ENCODE measurements around the gene SERINC2. TPM values are rescaled to one million over a fixed set of nuclear protein-coding genes. Genes with fewer than 3 reads are reported as not detected.

SERINC2 gene
- polyA plus RNA-seq, 1 donor (not counting 4 experiments of a cell fraction or from before 2014, with no cell fraction given), result 171 TPM

DNA sequence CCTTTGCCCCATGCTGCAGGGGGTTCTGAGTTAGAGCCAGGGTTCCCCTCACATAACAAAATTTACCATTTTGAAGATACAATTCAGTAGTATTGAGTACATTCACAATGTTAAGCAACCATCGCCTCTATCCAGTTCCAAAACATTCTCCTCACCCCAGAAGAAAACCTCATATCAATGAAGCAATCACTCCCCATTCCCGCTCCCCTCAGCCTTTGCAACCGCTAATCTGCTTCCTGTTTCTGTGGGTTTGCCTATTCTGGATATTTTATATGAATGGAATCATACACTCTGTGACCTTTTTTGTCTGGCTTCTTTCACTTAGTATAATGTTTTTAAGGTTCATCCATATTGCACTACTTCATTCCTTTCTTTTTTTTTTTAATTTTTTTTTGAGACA lies 32.9 kb downstream of the SERINC2 start:
- FAIRE-seq, result no peak
- Histone ChIP-seq H3K27ac (ENCODE audit: control insufficient read depth, insufficient read depth, low read length) (no peak overlapping the region), H3K4me3 (ENCODE audit: control insufficient read depth in 2 of 3, extremely low read depth in 1 of 3, insufficient read depth in 2 of 3, low read depth in 1 of 3, low read length in 3 of 3) (no peak overlapping the region), H3K9me3 (ENCODE audit: control insufficient read depth, low read depth, low read length) (no peaks in the 10 kb centered on the region), H3K4me1 (ENCODE audit: control insufficient read depth, extremely low read depth, insufficient read depth, low read length) (no peaks in the 10 kb centered on the region), H2AFZ (ENCODE audit: control insufficient read depth, low read length) (no peak overlapping the region), H3K4me2 (ENCODE audit: control insufficient read depth, extremely low read depth, insufficient read depth, low read depth, low read length) (no peak overlapping the region), H3K79me2 (ENCODE audit: control insufficient read depth, insufficient read depth, low read length) (no peaks in the 10 kb centered on the region), H3K9ac (ENCODE audit: control insufficient read depth, extremely low read depth, insufficient read depth, low read length) (no peak overlapping the region), H3K9me1 (ENCODE audit: control insufficient read depth, extremely low read depth, insufficient read depth, low read length) (no peaks in the 10 kb centered on the region), H3K36me3 (ENCODE audit: control insufficient read depth in 2 of 2, extremely low read depth in 1 of 2, insufficient read depth in 2 of 2, low read length in 2 of 2) (no peaks in the 10 kb centered on the region), H4K20me1 (ENCODE audit: control insufficient read depth, extremely low read depth, insufficient read depth, low read length) (no peaks in the 10 kb centered on the region), H3K27me3 (ENCODE audit: control insufficient read depth, extremely low read depth, insufficient read depth, low read length) (no peaks in the 10 kb centered on the region)
- TF ChIP-seq CTCF (optimal IDR thresholded peaks at IDR 0.05 in 1 of 3, IDR thresholded peaks at IDR 0.05 in 1 of 3, conservative IDR thresholded peaks at IDR 0.05 in 1 of 3; ENCODE audit: extremely low read depth in 1 of 3, insufficient read depth in 2 of 3, low read length in 3 of 3) (no peak), EZH2 (IDR thresholded peaks at IDR 0.05; ENCODE audit: low read length) (no peak)
- DNase-seq (ENCODE audit: low read depth, low spot score), result no peak
- dilution Hi-C loops (cut with MboI; ENCODE audit: extremely low pct_ligation_motif_present, low sequenced_read_pairs), result no loop called here

GRCh38 chr1:31447210-31447609 lies 34.2 kb downstream of the SERINC2 start:
- TF ChIP-seq EZH2 (IDR thresholded peaks at IDR 0.05; ENCODE audit: low read length) (no peak), CTCF (optimal IDR thresholded peaks at IDR 0.05 in 1 of 3, IDR thresholded peaks at IDR 0.05 in 1 of 3, conservative IDR thresholded peaks at IDR 0.05 in 1 of 3; ENCODE audit: extremely low read depth in 1 of 3, insufficient read depth in 2 of 3, low read length in 3 of 3) (no peak)
- Histone ChIP-seq H3K27me3 (ENCODE audit: control insufficient read depth, extremely low read depth, insufficient read depth, low read length) (no peaks in the 10 kb centered on the region), H3K27ac (ENCODE audit: control insufficient read depth, insufficient read depth, low read length) (no peak overlapping the region), H3K9me3 (ENCODE audit: control insufficient read depth, low read depth, low read length) (no peaks in the 10 kb centered on the region), H3K4me1 (ENCODE audit: control insufficient read depth, extremely low read depth, insufficient read depth, low read length) (no peaks in the 10 kb centered on the region), H3K9me1 (ENCODE audit: control insufficient read depth, extremely low read depth, insufficient read depth, low read length) (no peaks in the 10 kb centered on the region), H4K20me1 (ENCODE audit: control insufficient read depth, extremely low read depth, insufficient read depth, low read length) (no peaks in the 10 kb centered on the region), H3K4me2 (ENCODE audit: control insufficient read depth, extremely low read depth, insufficient read depth, low read depth, low read length) (no peak overlapping the region), H2AFZ (ENCODE audit: control insufficient read depth, low read length) (no peak overlapping the region), H3K4me3 (ENCODE audit: control insufficient read depth in 2 of 3, extremely low read depth in 1 of 3, insufficient read depth in 2 of 3, low read depth in 1 of 3, low read length in 3 of 3) (no peak overlapping the region), H3K36me3 (ENCODE audit: control insufficient read depth in 2 of 2, extremely low read depth in 1 of 2, insufficient read depth in 2 of 2, low read length in 2 of 2) (no peaks in the 10 kb centered on the region), H3K79me2 (ENCODE audit: control insufficient read depth, insufficient read depth, low read length) (no peaks in the 10 kb centered on the region), H3K9ac (ENCODE audit: control insufficient read depth, extremely low read depth, insufficient read depth, low read length) (no peak overlapping the region)
- dilution Hi-C loops (cut with MboI; ENCODE audit: extremely low pct_ligation_motif_present, low sequenced_read_pairs), result no loop called here
- DNase-seq (ENCODE audit: low read depth, low spot score) (no peak), FAIRE-seq (no peak)
